ENCODE measurements around the gene RELL2. TPM values are rescaled to one million over a fixed set of nuclear protein-coding genes. Genes with fewer than 3 reads are reported as not detected.

Gene RELL2
- total RNA-seq, 1 experiment from 2014 or later: 8.7 TPM

- no peak overlapping the region for H3K27ac ChIP-seq (ENCODE audit: low read depth, low read length)
- intact Hi-C loops (cut with micrococcal nuclease): no loop called here
- CTCF ChIA-PET: interaction anchor here (1.4 kb wide), 1 partner anchor 311 kb away, joined by 3 read pairs; the partner anchor contains the start of gene RNF14
These were observed 21.2 kb downstream of the RELL2 start for GRCh38 chr5:141657937-141658545.

More at GRCh38 chr5:141657937-141658545, 21.2 kb downstream of the RELL2 start:
- Histone ChIP-seq H3K4me1 (ENCODE audit: control insufficient read depth in 1 of 2, insufficient read depth in 2 of 2, low read length in 2 of 2) (peaks cover 0 to 16% of the 10 kb centered on the region in 2 experiments; a peak in 2 of 4 replicates), H3K9me2 (ENCODE audit: insufficient read depth) (no peaks in the 10 kb centered on the region), H3K9me3 (ENCODE audit: control insufficient read depth in 1 of 2, insufficient read depth in 1 of 2, low read depth in 1 of 2, low read length in 2 of 2) (no peaks in the 10 kb centered on the region), H3K4me2 (ENCODE audit: low read length) (peak overlapping the region; percentile 39), H3K79me2 (ENCODE audit: insufficient read depth, low read length) (no peaks in the 10 kb centered on the region), H4K20me1 (ENCODE audit: insufficient read depth) (no peaks in the 10 kb centered on the region), H3K36me3 (ENCODE audit: control insufficient read depth in 1 of 2, insufficient read depth in 2 of 2, low read length in 2 of 2) (no peaks in the 10 kb centered on the region), H3K9ac (ENCODE audit: low read length) (no peak overlapping the region), H2AFZ (ENCODE audit: low read depth, low read length, poor library complexity, severe bottlenecking) (no peak overlapping the region), H3K4me3 (replicated peaks in 1 of 2; ENCODE audit: low read depth in 1 of 2, low read length in 2 of 2) (no peak overlapping the region), H3K27me3 (ENCODE audit: insufficient read depth, low read length) (no peaks in the 10 kb centered on the region)
- ATAC-seq (peak; percentile 77), DNase-seq (ENCODE audit: low read depth, low spot score) (peak; percentile 56)
- TF ChIP-seq ZFX (IDR thresholded peaks at IDR 0.05) (no peak), CBX3 (IDR thresholded peaks at IDR 0.05; ENCODE audit: low read depth) (no peak), SP1 (IDR thresholded peaks at IDR 0.05; ENCODE audit: low read depth) (peak; percentile 52; the same call in 1 of the 2 replicates), EZH2 (IDR thresholded peaks at IDR 0.05) (no peak), CTCF (IDR thresholded peaks at IDR 0.05 in 2 of 3, conservative IDR thresholded peaks at IDR 0.05 in 1 of 3; ENCODE audit: borderline replicate concordance in 1 of 3, insufficient read depth in 1 of 3, low read depth in 2 of 3, low read length in 2 of 3) (no peak), ATF3 (IDR thresholded peaks at IDR 0.05) (no peak), POLR2A (IDR thresholded peaks at IDR 0.05; ENCODE audit: borderline replicate concordance, extremely low read depth, insufficient read depth, insufficient read length) (no peak), YY1 (IDR thresholded peaks at IDR 0.05; ENCODE audit: extremely low read depth, insufficient replicate concordance, low read depth, low read length) (no peak), EGR1 (IDR thresholded peaks at IDR 0.05; ENCODE audit: low read depth) (no peak), SRF (IDR thresholded peaks at IDR 0.05; ENCODE audit: low read depth) (peak; percentile 84), TCF7L2 (IDR thresholded peaks at IDR 0.05; ENCODE audit: borderline replicate concordance, extremely low read depth, insufficient read depth, insufficient read length) (no peak), JUND (IDR thresholded peaks at IDR 0.05) (peak; percentile 69), ZBTB33 (IDR thresholded peaks at IDR 0.05; ENCODE audit: extremely low read depth, insufficient replicate concordance, low read length) (no peak), RAD21 (IDR thresholded peaks at IDR 0.05; ENCODE audit: low read depth) (no peak), ELF1 (IDR thresholded peaks at IDR 0.05; ENCODE audit: borderline replicate concordance, low read depth) (no peak), FOSL1 (IDR thresholded peaks at IDR 0.05; ENCODE audit: low read depth) (peak; percentile 68)
- ChIA-PET RAD21 (ENCODE audit: low non-redundant PET in 1 of 2, low total read pairs in 2 of 2, uncharacterized antibody in 2 of 2, unreplicated experiment in 2 of 2) (no interaction called here), POLR2A (no interaction called here)
- no TSS peak for BruUV-seq (replicated peaks)

Measured in HCT116 (cell line).